Esophagus mucosa (tissue), 1 donor: Measurements from ENCODE around the gene ULBP2. TPM values are rescaled to one million over a fixed set of nuclear protein-coding genes. Genes with fewer than 3 reads are reported as not detected.
"Not testable (repeated sequence)": the region's sequence is repeated elsewhere in the genome, so short reads cannot be mapped to it uniquely, and the experiment has no call there.

Experiments
- ATAC-seq: fragments of 200-7000 bp; cut with Tn5 transposase; one replicate; pipeline ENCODE4 v1.9.1; 2020
- total RNA-seq: library from RNA; stranded (reverse); gene quantifications from one replicate; pipeline ENCODE4 v1.2.4, GENCODE V29; 2023
- donor health status: DM: yes; HTN: yes; CAD: no.

ULBP2 gene
- total RNA-seq, 1 donor from 2014 or later = 5.2 TPM

GRCh38 chr6:149969635-149970034 is 27.8 kb downstream of the ULBP2 start:
- no peak for ATAC-seq

- not testable (repeated sequence) for ATAC-seq
These were observed 32.6 kb downstream of the ULBP2 start for GRCh38 chr6:149974394-149974793.

GRCh38 chr6:149974825-149975224 is 33.0 kb downstream of the ULBP2 start:
- no peak for ATAC-seq

GRCh38 chr6:149975400-149975799 is 33.6 kb downstream of the ULBP2 start:
- no peak for ATAC-seq

- ATAC-seq = no peak
These were observed 35.4 kb downstream of the ULBP2 start for GRCh38 chr6:149977221-149977620.

GRCh38 chr6:149978610-149979009 is 36.8 kb downstream of the ULBP2 start:
- no peak for ATAC-seq

GRCh38 chr6:149979293-149979692 is 37.5 kb downstream of the ULBP2 start:
- no peak for ATAC-seq

- no peak for ATAC-seq
These were observed 41.3 kb downstream of the ULBP2 start for GRCh38 chr6:149983145-149983544.

GRCh38 chr6:149984773-149985172 is 43.0 kb downstream of the ULBP2 start:
- no peak for ATAC-seq

GRCh38 chr6:149985481-149985937 is 43.7 kb downstream of the ULBP2 start:
- ATAC-seq = no peak

- ATAC-seq = no peak
These were observed 45.8 kb downstream of the ULBP2 start for GRCh38 chr6:149987602-149988107.

- no peak for ATAC-seq
These were observed 46.9 kb downstream of the ULBP2 start for GRCh38 chr6:149988550-149989346.

GRCh38 chr6:149990212-149990660 is 48.4 kb downstream of the ULBP2 start:
- no peak for ATAC-seq

GRCh38 chr6:149990661-149991471 is 49.1 kb downstream of the ULBP2 start:
- ATAC-seq = no peak

GRCh38 chr6:149991472-149991795 is 49.6 kb downstream of the ULBP2 start:
- ATAC-seq = peak; percentile 15

GRCh38 chr6:149991838-149992237 is 50.0 kb downstream of the ULBP2 start:
- ATAC-seq = no peak

GRCh38 chr6:149995235-149995750 is 53.5 kb downstream of the ULBP2 start:
- no peak for ATAC-seq

GRCh38 chr6:149995971-149996370 is 54.2 kb downstream of the ULBP2 start:
- no peak for ATAC-seq

Other genes with a start within 250 kb of the ULBP2 start
- 15.7 TPM for gene LATS1, start 223.9 kb upstream of the ULBP2 start, total RNA-seq
- gene NUP43, start 195.5 kb upstream of the ULBP2 start, total RNA-seq = 21.6 TPM
- gene PCMT1, start 192.3 kb upstream of the ULBP2 start, total RNA-seq = 43.3 TPM
- gene LRP11, start 77.7 kb upstream of the ULBP2 start, total RNA-seq = 41.8 TPM
- gene RAET1E, start 43.9 kb upstream of the ULBP2 start, total RNA-seq = 101 TPM
- gene RAET1G, start 18.9 kb upstream of the ULBP2 start, total RNA-seq = 24.7 TPM
- gene ULBP1, start 21.9 kb downstream of the ULBP2 start, total RNA-seq = 1.2 TPM
- 30.4 TPM for gene RAET1L, start 83.5 kb downstream of the ULBP2 start, total RNA-seq
- gene ULBP3, start 127.1 kb downstream of the ULBP2 start, total RNA-seq = 3.8 TPM
- gene PPP1R14C, start 201.0 kb downstream of the ULBP2 start, total RNA-seq = 36.0 TPM